A673 (cell line): Measurements from ENCODE around the gene DIRAS1. TPM values are rescaled to one million over a fixed set of nuclear protein-coding genes. Genes with fewer than 3 reads are reported as not detected.

Source experiments
- BruUV-seq: library from RNA; stranded (reverse); fragments of 400-500 nt; replicated peaks from 2 replicates; lab custom pipeline; 2021; lab: Mats Ljungman, UMichigan
- CTCF ChIA-PET: fragments of 300-600 bp; sonication (Branson Sonifier 250); formaldehyde crosslinking; loops from one replicate; lab custom pipeline; 2022; ENCODE audit warnings: antibody characterized with exemption; lab: Charles Lee
- POLR2A ChIA-PET: fragments of 300-600 bp; sonication (Branson Sonifier 250); formaldehyde crosslinking; loops from one replicate; lab custom pipeline; 2022; ENCODE audit warnings: antibody characterized with exemption; ENCODE audit not compliant: low non-redundant PET; lab: Charles Lee
- DNase-seq: peaks from one replicate; pipeline ENCODE4 v3.0.0-alpha.2; 2015; ENCODE audit warnings: low spot score
- H3K27ac ChIP-seq: fragments of 200-600 bp; sonication (generic); 2 replicates; pipeline ENCODE4 v1.5.1; 2016; ENCODE audit warnings: mixed run types, low read depth, mild to moderate bottlenecking, mixed read lengths, antibody characterized with exemption, low read length; ENCODE audit not compliant: poor library complexity, severe bottlenecking
- H3K27me3 ChIP-seq: fragments of 200-600 bp; sonication (generic); replicated peaks from 2 replicates; pipeline ENCODE4 v1.6.1; 2017; ENCODE audit warnings: mixed run types, low read depth, mild to moderate bottlenecking, mixed read lengths, antibody characterized with exemption, low read length; ENCODE audit not compliant: insufficient read depth, poor library complexity
- H3K36me3 ChIP-seq: fragments of 200-600 bp; sonication (generic); 2 replicates; pipeline ENCODE4 v1.6.1; 2016; ENCODE audit warnings: mixed run types, mild to moderate bottlenecking, mixed read lengths, antibody characterized with exemption, low read length; ENCODE audit not compliant: insufficient read depth, poor library complexity, severe bottlenecking
- H3K4me1 ChIP-seq: fragments of 200-600 bp; sonication (generic); 2 replicates; pipeline ENCODE4 v1.6.1; 2017; ENCODE audit warnings: mixed run types, mild to moderate bottlenecking, mixed read lengths, antibody characterized with exemption, low read length; ENCODE audit not compliant: insufficient read depth, poor library complexity, severe bottlenecking
- H3K4me3 ChIP-seq: fragments of 200-600 bp; sonication (generic); 2 replicates; pipeline ENCODE4 v1.5.1; 2016; ENCODE audit warnings: low read depth, mixed run types, mild to moderate bottlenecking, mixed read lengths, low read length; ENCODE audit not compliant: poor library complexity, severe bottlenecking
- H3K9me3 ChIP-seq: fragments of 200-600 bp; sonication (generic); 2 replicates; pipeline ENCODE4 v1.6.1; 2016; ENCODE audit warnings: mixed run types, low read depth, mild to moderate bottlenecking, mixed read lengths, antibody characterized with exemption, low read length; ENCODE audit not compliant: poor library complexity, severe bottlenecking
- CTCF ChIP-seq: fragments of 300-800, 200-600 bp; sonication (generic); conservative IDR thresholded peaks from 2 replicates; pipeline ENCODE4 v1.5.1; 2017; ENCODE audit warnings: low read depth, mild to moderate bottlenecking, antibody characterized with exemption, low read length, moderate library complexity, mixed read lengths
- EZH2 ChIP-seq: fragments of 200-600 bp; sonication (generic); IDR thresholded peaks from 2 replicates; pipeline ENCODE4 v1.6.1; 2017; ENCODE audit warnings: borderline replicate concordance, low read depth, mild to moderate bottlenecking, mixed read lengths, antibody characterized with exemption, low read length; ENCODE audit not compliant: poor library complexity, severe bottlenecking
- intact Hi-C: fragments of 100-400 bp; cut with micrococcal nuclease; formaldehyde crosslinking; loops from one replicate; pipeline ENCODE4 v1.10.0; 2022; ENCODE audit not compliant: unreplicated experiment
- total RNA-seq: library from RNA; stranded (reverse); gene quantifications from 2 replicates; pipeline ENCODE4 v1.2.3, GENCODE V29; 2021

The DIRAS1 gene
- total RNA-seq, 1 experiment from 2014 or later = 36.8 TPM

DNA sequence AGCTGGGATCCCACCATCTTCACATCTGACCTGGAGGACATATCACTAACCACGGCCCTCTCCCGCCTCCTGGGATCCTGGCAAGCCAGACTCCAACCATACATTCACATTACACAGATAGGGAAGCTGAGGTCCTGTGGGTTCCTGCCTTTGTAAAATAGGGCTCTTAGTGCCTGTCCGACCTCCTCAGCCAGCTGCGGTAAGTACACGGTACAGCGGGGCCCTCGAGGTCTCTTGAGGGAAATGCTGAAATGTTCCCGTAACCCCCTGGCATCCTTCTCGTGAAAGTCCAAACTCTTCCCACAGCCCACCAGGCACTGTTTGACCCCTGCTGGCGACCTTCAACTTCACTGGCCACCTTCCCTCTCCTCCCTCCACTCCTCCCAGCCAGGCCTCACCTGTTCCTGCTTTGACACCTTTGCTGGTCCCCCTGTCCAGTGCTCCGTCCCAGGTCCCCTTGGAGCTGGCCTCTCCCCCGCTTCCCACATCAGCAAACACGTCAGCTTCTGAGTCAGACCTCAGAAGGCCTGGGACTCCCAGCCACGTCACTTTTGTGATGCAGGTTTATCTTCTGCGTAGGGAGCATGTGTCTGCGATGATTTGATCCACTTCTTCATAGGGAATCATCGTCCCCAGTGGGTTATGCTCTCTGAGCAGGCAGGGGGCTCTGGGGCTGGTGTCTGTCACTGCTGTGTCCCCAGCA is 9.8 kb downstream of the DIRAS1 start:
- CTCF ChIA-PET = interaction anchor here (0.6 kb wide), 2 partner anchors 13 to 80 kb away, joined by 3 read pairs; no protein-coding TSS in a partner anchor
- Histone ChIP-seq H3K9me3 (peaks cover 7% of the 10 kb centered on the region), H3K4me3 (no peak overlapping the region), H3K27ac (no peak overlapping the region), H3K27me3 (no peaks in the 10 kb centered on the region), H3K4me1 (no peaks in the 10 kb centered on the region), H3K36me3 (peaks cover 6% of the 10 kb centered on the region)
- TF ChIP-seq EZH2 (no peak), CTCF (no peak)
- DNase-seq = no peak
- POLR2A ChIA-PET = no interaction called here
- no TSS peak for BruUV-seq
- intact Hi-C loops = no loop called here

DNA sequence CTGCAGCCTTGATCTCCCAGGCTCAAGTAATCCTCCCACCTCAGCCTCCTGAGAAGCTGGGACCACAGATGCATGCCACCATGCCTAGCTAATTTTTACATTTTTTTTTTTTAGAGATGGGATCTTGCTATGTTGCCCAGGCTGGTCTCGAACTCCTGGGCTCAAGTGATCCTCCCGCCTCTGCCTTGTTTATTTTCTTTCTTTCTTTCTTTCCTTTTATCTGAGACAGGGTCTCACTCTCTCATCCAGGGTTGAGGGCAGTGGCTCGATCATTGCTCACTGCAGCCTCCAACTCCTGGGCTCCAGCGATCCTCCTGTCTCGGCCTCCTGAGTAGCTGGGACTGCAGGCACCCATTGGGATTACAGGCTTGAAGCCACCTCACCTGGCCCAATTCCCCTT is 14.9 kb downstream of the DIRAS1 start:
- intact Hi-C loops = no loop called here
- Histone ChIP-seq H3K4me1 (no peaks in the 10 kb centered on the region), H3K27me3 (peaks cover 9% of the 10 kb centered on the region), H3K36me3 (no peaks in the 10 kb centered on the region), H3K9me3 (no peaks in the 10 kb centered on the region), H3K4me3 (no peak overlapping the region), H3K27ac (no peak overlapping the region)
- ChIA-PET POLR2A (no interaction called here), CTCF (no interaction called here)
- DNase-seq = no peak
- TF ChIP-seq EZH2 = no peak
- no TSS peak for BruUV-seq

GRCh38 chr19:2703691-2704216 is 17.4 kb downstream of the DIRAS1 start:
- no peaks in the 10 kb centered on the region for H3K4me1 ChIP-seq
- H3K4me3 ChIP-seq = no peak overlapping the region
- no peaks in the 10 kb centered on the region for H3K36me3 ChIP-seq
- CTCF ChIA-PET = interaction anchor here (0.6 kb wide), 1 partner anchor 55 kb away, joined by 3 read pairs; no protein-coding TSS in a partner anchor
- no peak for DNase-seq
- no TSS peak for BruUV-seq
- H3K9me3 ChIP-seq = no peaks in the 10 kb centered on the region
- no peak overlapping the region for H3K27ac ChIP-seq
- TF ChIP-seq EZH2 (no peak), CTCF (no peak)
- POLR2A ChIA-PET = no interaction called here
- peaks cover 25% of the 10 kb centered on the region for H3K27me3 ChIP-seq
- intact Hi-C loops = no loop called here

DNA sequence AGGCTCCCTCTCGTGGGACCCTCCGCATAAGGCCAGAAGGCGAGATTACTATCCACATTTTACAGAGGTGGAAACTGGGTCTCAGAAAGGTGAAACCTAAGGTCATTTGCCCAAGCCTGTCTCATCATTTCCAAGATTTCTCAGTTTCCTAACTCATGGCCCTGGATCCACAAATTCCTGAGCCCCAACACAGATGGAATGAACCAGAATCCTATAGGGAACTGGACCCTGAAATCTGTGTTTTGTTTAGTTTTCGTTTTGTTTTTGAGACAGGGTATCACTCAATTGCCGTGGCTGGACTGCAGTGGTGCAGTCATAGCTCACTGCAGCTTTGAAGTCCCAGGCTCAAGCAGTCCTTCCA is 18.1 kb downstream of the DIRAS1 start:
- TF ChIP-seq EZH2 (no peak), CTCF (no peak)
- Histone ChIP-seq H3K9me3 (no peaks in the 10 kb centered on the region), H3K36me3 (no peaks in the 10 kb centered on the region), H3K27me3 (peaks cover 25% of the 10 kb centered on the region), H3K4me3 (no peak overlapping the region), H3K27ac (no peak overlapping the region), H3K4me1 (no peaks in the 10 kb centered on the region)
- BruUV-seq = no TSS peak
- CTCF ChIA-PET = no interaction called here
- DNase-seq = no peak
- POLR2A ChIA-PET = no interaction called here
- intact Hi-C loops = no loop called here
